Loucy (cell line): ENCODE data around the gene CRAMP1.

Source experiments
- H2AFZ ChIP-seq: fragments of 200-600 bp; sonication (generic); 2 replicates; pipeline ENCODE4 v1.6.0; 2016; ENCODE audit warnings: antibody characterized with exemption, mild to moderate bottlenecking, low read length, moderate library complexity
- H3F3A ChIP-seq: fragments of 200-600 bp; 2 replicates; pipeline ENCODE4 v1.6.0; 2016; ENCODE audit warnings: antibody characterized with exemption, low read depth, mild to moderate bottlenecking
- H3K27me3 ChIP-seq: fragments of 200-600 bp; sonication (generic); 2 replicates; pipeline ENCODE4 v1.6.1; 2014; ENCODE audit warnings: low read length, mild to moderate bottlenecking; ENCODE audit not compliant: insufficient read depth, poor library complexity, severe bottlenecking
- H3K36me3 ChIP-seq: fragments of 200-600 bp; sonication (generic); 2 replicates; pipeline ENCODE4 v1.6.1; 2016; ENCODE audit warnings: low read length; ENCODE audit not compliant: insufficient read depth
- H3K4me1 ChIP-seq: fragments of 200-600 bp; sonication (generic); 2 replicates; pipeline ENCODE4 v1.5.1; 2014; ENCODE audit warnings: low read length, mild to moderate bottlenecking; ENCODE audit not compliant: insufficient read depth, poor library complexity, severe bottlenecking
- H3K4me2 ChIP-seq: fragments of 200-600 bp; sonication (generic); 2 replicates; pipeline ENCODE4 v1.6.0; 2014; ENCODE audit warnings: antibody characterized with exemption, low read length, low read depth, mild to moderate bottlenecking; ENCODE audit not compliant: poor library complexity, severe bottlenecking
- H3K4me3 ChIP-seq: fragments of 200-600 bp; sonication (generic); 2 replicates; pipeline ENCODE4 v1.5.1; 2014; ENCODE audit warnings: low read length, mild to moderate bottlenecking, mixed read lengths; ENCODE audit not compliant: poor library complexity, severe bottlenecking
- H3K79me2 ChIP-seq: fragments of 200-600 bp; sonication (generic); 2 replicates; pipeline ENCODE4 v1.6.1; 2014; ENCODE audit warnings: low read length; ENCODE audit not compliant: insufficient read depth
- H3K9ac ChIP-seq: fragments of 200-600 bp; sonication (generic); 2 replicates; pipeline ENCODE4 v1.6.0; 2014; ENCODE audit warnings: mild to moderate bottlenecking, low read depth, low read length, moderate library complexity; ENCODE audit not compliant: poor library complexity, severe bottlenecking
- H3K9me2 ChIP-seq: fragments of 200-600 bp; sonication (generic); replicated peaks from 2 replicates; pipeline ENCODE4 v1.6.1; 2016; ENCODE audit warnings: low read depth, low read length, mixed read lengths
- H3K9me3 ChIP-seq: fragments of 200-600 bp; sonication (generic); 2 replicates; pipeline ENCODE4 v1.6.1; 2014; ENCODE audit warnings: mild to moderate bottlenecking, antibody characterized with exemption, low read length, low read depth; ENCODE audit not compliant: insufficient read depth
- H4K20me1 ChIP-seq: fragments of 200-600 bp; sonication (generic); 2 replicates; pipeline ENCODE4 v1.6.0; 2014; ENCODE audit warnings: antibody characterized with exemption, low read length, mild to moderate bottlenecking; ENCODE audit not compliant: insufficient read depth, poor library complexity, severe bottlenecking
- CTCF ChIP-seq: fragments of 200-600 bp; sonication (generic); conservative IDR thresholded peaks from 2 replicates; pipeline ENCODE4 v1.5.1; 2014; ENCODE audit warnings: mild to moderate bottlenecking, antibody characterized with exemption, low read length
- EZH2phosphoT487 ChIP-seq: fragments of 200-600 bp; IDR thresholded peaks from 2 replicates; pipeline ENCODE4 v1.6.1; 2018; ENCODE audit warnings: antibody characterized with exemption, mild to moderate bottlenecking, moderate library complexity, borderline replicate concordance

Gene CRAMP1

GRCh38 chr16:1710811-1711507, 98.8 kb downstream of the CRAMP1 start:
- Histone ChIP-seq H3K79me2 (peaks cover 40% of the 10 kb centered on the region), H2AFZ (no peak overlapping the region), H3K4me2 (no peak overlapping the region), H3F3A (no peaks in the 10 kb centered on the region), H3K4me1 (no peaks in the 10 kb centered on the region), H3K9me2 (no peaks in the 10 kb centered on the region), H3K36me3 (no peaks in the 10 kb centered on the region), H4K20me1 (peaks cover 16% of the 10 kb centered on the region), H3K27me3 (no peaks in the 10 kb centered on the region), H3K9ac (no peak overlapping the region), H3K9me3 (no peaks in the 10 kb centered on the region), H3K4me3 (no peak overlapping the region)
- TF ChIP-seq EZH2phosphoT487 (no peak), CTCF (no peak)

GRCh38 chr16:1712791-1713261, 100.7 kb downstream of the CRAMP1 start:
- Histone ChIP-seq H3K27me3 (no peaks in the 10 kb centered on the region), H3K79me2 (peaks cover 24% of the 10 kb centered on the region), H3K9me3 (no peaks in the 10 kb centered on the region), H3K9me2 (no peaks in the 10 kb centered on the region), H3K9ac (no peak overlapping the region), H3K4me2 (no peak overlapping the region), H3F3A (no peaks in the 10 kb centered on the region), H3K4me3 (no peak overlapping the region), H3K4me1 (no peaks in the 10 kb centered on the region), H2AFZ (no peak overlapping the region), H3K36me3 (no peaks in the 10 kb centered on the region), H4K20me1 (peaks cover 9% of the 10 kb centered on the region)
- no peak for TF ChIP-seq EZH2phosphoT487
- TF ChIP-seq CTCF: no peak

- H3K4me1 ChIP-seq: no peaks in the 10 kb centered on the region
- H3K9me3 ChIP-seq: no peaks in the 10 kb centered on the region
- TF ChIP-seq CTCF (no peak), EZH2phosphoT487 (no peak)
- no peaks in the 10 kb centered on the region for H3K36me3 ChIP-seq
- no peak overlapping the region for H3K4me2 ChIP-seq
- H3K79me2 ChIP-seq: peaks cover 18% of the 10 kb centered on the region
- H3K27me3 ChIP-seq: no peaks in the 10 kb centered on the region
- H2AFZ ChIP-seq: no peak overlapping the region
- H4K20me1 ChIP-seq: peaks cover 5% of the 10 kb centered on the region
- no peak overlapping the region for H3K4me3 ChIP-seq
- H3F3A ChIP-seq: no peaks in the 10 kb centered on the region
- H3K9ac ChIP-seq: no peak overlapping the region
- no peaks in the 10 kb centered on the region for H3K9me2 ChIP-seq
These were observed 101.2 kb downstream of the CRAMP1 start for GRCh38 chr16:1713331-1713730.
